Measurements from ENCODE around the gene MINK1.

MINK1 gene

DNA sequence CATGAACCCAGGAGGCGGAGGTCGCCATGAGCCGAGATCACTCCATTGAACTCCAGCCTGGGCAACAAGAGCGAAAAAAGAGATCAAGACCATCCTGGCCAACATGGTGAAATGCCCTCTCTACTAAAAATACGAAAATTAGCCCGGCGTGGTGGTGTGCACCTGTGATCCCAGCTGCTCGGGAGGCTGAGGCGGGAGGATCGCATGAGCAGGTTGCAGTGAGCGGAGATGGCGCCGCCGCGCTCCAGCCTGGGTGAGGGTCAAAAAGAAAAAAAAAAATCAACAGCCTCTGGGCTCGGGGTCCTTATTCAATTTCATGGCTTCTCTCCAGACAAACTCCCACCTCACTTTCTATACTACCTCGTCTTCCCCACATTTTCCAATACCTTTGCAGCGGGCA is 95.7 kb downstream of the MINK1 start:
- no peak for TF ChIP-seq ZFX (IDR thresholded peaks at IDR 0.05)
- TF ChIP-seq, protein P1, sequence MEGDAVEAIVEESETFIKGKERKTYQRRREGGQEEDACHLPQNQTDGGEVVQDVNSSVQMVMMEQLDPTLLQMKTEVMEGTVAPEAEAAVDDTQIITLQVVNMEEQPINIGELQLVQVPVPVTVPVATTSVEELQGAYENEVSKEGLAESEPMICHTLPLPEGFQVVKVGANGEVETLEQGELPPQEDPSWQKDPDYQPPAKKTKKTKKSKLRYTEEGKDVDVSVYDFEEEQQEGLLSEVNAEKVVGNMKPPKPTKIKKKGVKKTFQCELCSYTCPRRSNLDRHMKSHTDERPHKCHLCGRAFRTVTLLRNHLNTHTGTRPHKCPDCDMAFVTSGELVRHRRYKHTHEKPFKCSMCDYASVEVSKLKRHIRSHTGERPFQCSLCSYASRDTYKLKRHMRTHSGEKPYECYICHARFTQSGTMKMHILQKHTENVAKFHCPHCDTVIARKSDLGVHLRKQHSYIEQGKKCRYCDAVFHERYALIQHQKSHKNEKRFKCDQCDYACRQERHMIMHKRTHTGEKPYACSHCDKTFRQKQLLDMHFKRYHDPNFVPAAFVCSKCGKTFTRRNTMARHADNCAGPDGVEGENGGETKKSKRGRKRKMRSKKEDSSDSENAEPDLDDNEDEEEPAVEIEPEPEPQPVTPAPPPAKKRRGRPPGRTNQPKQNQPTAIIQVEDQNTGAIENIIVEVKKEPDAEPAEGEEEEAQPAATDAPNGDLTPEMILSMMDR (conservative IDR thresholded peaks at IDR 0.05) = no peak
- no peak overlapping the region for H3K27ac ChIP-seq

DNA sequence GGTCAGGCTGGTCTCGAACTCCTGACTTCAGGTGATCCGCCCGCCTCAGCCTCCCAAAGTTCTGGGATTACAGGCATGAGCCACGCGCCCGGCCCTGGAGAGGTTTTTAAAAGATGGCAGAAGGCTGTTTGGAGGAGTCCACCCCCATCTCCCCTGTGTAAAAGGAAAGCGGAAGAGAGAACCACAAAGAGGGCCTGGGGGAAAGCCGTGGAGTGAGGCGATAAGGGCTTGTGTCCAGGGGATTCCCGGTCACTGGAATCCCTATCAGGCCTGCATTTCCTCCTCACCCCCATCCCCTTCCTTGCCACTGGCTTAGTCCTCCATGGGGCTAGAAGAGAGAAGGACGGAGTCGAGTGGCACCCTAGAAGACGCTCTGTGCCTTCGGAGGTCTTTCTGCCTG is 98.8 kb downstream of the MINK1 start, which contains the start of gene GP1BA:
GP1BA (plus strand) TSS at position 315 of the 400 bp plus-strand sequence. CDS start 328 bp downstream, outside the sequence.
- H3K27ac ChIP-seq = no peak within 1 kb of the TSS
- no peak for TF ChIP-seq ZFX (IDR thresholded peaks at IDR 0.05)
- TF ChIP-seq, protein P1 (conservative IDR thresholded peaks at IDR 0.05) = no peak

DNA sequence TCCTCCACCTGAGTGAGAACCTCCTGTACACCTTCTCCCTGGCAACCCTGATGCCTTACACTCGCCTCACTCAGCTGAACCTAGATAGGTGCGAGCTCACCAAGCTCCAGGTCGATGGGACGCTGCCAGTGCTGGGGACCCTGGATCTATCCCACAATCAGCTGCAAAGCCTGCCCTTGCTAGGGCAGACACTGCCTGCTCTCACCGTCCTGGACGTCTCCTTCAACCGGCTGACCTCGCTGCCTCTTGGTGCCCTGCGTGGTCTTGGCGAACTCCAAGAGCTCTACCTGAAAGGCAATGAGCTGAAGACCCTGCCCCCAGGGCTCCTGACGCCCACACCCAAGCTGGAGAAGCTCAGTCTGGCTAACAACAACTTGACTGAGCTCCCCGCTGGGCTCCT is 99.6 kb downstream of the MINK1 start:
- TF ChIP-seq ZFX (IDR thresholded peaks at IDR 0.05) = no peak
- TF ChIP-seq, protein P1 (conservative IDR thresholded peaks at IDR 0.05) = no peak
- H3K27ac ChIP-seq = no peak overlapping the region

DNA sequence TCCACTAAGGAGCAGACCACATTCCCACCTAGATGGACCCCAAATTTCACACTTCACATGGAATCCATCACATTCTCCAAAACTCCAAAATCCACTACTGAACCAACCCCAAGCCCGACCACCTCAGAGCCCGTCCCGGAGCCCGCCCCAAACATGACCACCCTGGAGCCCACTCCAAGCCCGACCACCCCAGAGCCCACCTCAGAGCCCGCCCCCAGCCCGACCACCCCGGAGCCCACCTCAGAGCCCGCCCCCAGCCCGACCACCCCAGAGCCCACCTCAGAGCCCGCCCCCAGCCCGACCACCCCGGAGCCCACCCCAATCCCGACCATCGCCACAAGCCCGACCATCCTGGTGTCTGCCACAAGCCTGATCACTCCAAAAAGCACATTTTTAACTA is 100.5 kb downstream of the MINK1 start:
- no peak overlapping the region for H3K27ac ChIP-seq
- no peak for TF ChIP-seq ZFX (IDR thresholded peaks at IDR 0.05)
- TF ChIP-seq, protein P1 (conservative IDR thresholded peaks at IDR 0.05) = no peak

DNA sequence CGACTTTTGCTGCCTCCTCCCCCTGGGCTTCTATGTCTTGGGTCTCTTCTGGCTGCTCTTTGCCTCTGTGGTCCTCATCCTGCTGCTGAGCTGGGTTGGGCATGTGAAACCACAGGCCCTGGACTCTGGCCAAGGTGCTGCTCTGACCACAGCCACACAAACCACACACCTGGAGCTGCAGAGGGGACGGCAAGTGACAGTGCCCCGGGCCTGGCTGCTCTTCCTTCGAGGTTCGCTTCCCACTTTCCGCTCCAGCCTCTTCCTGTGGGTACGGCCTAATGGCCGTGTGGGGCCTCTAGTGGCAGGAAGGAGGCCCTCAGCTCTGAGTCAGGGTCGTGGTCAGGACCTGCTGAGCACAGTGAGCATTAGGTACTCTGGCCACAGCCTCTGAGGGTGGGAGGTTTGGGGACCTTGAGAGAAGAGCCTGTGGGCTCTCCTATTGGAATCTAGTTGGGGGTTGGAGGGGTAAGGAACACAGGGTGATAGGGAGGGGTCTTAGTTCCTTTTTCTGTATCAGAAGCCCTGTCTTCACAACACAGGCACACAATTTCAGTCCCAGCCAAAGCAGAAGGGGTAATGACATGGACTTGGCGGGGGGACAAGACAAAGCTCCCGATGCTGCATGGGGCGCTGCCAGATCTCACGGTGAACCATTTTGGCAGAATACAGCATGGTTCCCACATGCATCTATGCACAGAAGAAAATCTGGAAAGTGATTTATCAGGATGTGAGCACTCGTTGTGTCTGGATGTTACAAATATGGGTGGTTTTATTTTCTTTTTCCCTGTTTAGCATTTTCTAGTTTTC is 101.2 kb downstream of the MINK1 start:
- TF ChIP-seq ZFX (IDR thresholded peaks at IDR 0.05) = no peak
- TF ChIP-seq, protein P1 (conservative IDR thresholded peaks at IDR 0.05) = no peak
- H3K27ac ChIP-seq = no peak overlapping the region

DNA sequence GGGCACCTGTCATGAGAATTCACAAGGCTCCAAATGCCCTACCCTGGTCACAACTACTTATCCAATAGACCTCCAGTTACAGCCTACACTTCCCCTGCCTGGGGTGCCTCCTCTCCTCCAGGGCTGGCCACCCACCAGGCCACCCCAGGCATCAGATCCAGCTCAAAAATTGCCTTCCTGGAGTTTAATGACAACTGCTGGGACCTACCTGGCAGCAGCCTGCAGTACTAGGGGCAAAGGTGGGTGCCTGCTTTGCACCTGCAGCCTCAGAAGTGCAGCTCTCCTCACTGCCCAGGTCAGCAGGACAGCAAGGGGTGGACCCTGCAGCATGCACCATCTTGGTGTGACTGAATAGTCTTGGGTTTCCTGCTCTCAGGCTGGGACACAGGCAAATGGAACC is 102.5 kb downstream of the MINK1 start:
- no peak for TF ChIP-seq ZFX (IDR thresholded peaks at IDR 0.05)
- TF ChIP-seq, protein P1 (conservative IDR thresholded peaks at IDR 0.05) = no peak
- H3K27ac ChIP-seq = no peak overlapping the region

DNA sequence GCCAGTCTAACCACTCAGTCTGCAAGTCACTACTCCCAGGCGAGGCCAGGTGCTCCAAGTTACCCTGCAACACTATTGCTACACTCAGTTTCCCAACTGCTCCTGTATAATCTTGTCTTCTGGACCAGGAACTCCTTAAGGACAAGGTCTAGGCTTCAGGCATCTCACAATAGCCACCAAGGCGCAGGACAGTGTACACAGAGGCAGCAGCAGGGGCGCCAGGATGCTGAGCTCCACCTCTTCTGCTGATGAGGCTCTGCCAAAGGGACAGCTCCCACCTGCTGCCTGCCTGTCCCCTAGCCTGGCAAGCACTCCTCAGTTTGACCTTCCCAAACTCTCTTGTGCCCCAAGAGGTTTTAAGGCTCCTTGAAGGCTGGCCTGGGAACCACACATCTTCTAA is 103.3 kb downstream of the MINK1 start:
- no peak overlapping the region for H3K27ac ChIP-seq

More for the DNA sequence above, 103.3 kb downstream of the MINK1 start:
- TF ChIP-seq, protein P1 (conservative IDR thresholded peaks at IDR 0.05) = no peak
- TF ChIP-seq ZFX (IDR thresholded peaks at IDR 0.05) = no peak
